T47D (cell line): Measurements from ENCODE around the gene PTMA.
A peak's percentile ranks its signal among the peaks of the same experiment; 100 is the strongest.
"Not testable (repeated sequence)": the region's sequence is repeated elsewhere in the genome, so short reads cannot be mapped to it uniquely, and the experiment has no call there.

Source experiments
- DNase-seq, 2 experiments: peaks; one replicate each; pipeline versions ENCODE4 v3.0.0 to v3.0.0-alpha.2; 2011 to 2012; ENCODE audit warnings: low read depth in 1 of 2, low spot score in 1 of 2
- JUND ChIP-seq: IDR thresholded peaks from 2 replicates; pipeline ENCODE4 v1.6.1; 2012; ENCODE audit warnings: low read depth
- in situ Hi-C: cut with HindIII; loops from 2 replicates; pipeline ENCODE4 v1.10.0; 2016; ENCODE audit warnings: low sequenced_read_pairs, low pct_unique_long_range_greater_than_20kb

Gene PTMA

DNA sequence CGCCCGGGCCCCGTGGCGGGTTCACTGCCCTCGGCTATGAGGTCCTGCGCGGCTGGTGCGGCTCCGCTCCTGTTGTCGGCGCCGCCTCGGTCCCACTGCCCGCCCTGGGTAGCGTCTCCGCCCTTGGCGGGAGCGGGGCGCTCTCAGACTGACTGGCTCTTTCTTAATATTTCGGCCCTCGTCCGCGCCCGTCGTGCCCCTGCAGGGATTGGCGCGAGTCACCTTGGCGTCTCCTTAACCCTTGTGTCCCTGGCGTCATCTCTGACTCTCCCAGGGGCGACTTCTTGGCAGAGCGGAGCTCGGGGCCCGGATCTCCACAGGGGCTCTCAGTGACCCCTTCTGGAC is 1.3 kb downstream of the PTMA start:
- DNase-seq, result peak in 1 of 2 experiments; percentile 44
- in situ Hi-C loops, result no loop called here
- TF ChIP-seq JUND, result no peak

DNA sequence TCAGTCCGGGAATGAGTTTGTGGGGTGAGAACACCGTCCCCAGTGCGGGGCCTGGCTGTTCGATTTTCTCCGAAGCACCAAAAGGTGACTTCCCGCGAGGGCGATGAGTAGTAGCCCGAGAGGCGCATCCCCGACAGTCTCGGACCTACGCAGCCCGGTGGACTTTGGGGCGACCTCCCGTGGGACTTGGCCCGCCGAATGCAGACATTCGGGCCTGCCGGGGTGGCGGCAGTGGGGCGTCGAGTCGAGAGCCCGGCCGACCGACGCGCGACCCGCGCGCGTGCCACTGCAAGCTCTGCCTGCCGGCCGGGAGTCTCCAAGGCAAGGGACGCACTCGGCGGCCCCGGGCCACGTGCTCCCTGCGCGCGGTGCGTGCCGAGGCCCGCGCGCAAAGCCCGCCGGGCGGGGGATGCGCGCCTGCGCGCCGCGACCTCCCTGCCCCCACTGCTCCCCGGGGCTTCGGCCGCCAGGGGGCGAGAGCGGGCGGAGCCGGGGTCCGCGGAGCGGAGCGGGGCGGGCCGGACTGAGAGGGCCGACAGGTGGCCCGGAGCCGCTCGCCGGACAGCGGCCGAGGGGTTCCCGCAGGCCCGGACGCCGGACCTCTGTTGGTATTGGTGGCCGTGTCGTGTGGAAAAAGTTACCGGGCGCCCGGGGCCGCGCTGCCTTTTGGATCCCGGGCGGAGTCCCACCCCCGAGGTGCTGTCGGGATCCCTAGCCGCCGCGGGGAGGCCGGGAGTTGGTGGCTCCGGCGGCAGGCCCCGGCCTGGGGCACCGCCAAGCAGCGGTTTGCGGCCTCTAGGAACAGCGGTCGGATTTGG is 1.9 kb downstream of the PTMA start:
- peak; percentile 69 to 88 for DNase-seq
- TF ChIP-seq JUND, result no peak
- in situ Hi-C loops, result no loop called here

DNA sequence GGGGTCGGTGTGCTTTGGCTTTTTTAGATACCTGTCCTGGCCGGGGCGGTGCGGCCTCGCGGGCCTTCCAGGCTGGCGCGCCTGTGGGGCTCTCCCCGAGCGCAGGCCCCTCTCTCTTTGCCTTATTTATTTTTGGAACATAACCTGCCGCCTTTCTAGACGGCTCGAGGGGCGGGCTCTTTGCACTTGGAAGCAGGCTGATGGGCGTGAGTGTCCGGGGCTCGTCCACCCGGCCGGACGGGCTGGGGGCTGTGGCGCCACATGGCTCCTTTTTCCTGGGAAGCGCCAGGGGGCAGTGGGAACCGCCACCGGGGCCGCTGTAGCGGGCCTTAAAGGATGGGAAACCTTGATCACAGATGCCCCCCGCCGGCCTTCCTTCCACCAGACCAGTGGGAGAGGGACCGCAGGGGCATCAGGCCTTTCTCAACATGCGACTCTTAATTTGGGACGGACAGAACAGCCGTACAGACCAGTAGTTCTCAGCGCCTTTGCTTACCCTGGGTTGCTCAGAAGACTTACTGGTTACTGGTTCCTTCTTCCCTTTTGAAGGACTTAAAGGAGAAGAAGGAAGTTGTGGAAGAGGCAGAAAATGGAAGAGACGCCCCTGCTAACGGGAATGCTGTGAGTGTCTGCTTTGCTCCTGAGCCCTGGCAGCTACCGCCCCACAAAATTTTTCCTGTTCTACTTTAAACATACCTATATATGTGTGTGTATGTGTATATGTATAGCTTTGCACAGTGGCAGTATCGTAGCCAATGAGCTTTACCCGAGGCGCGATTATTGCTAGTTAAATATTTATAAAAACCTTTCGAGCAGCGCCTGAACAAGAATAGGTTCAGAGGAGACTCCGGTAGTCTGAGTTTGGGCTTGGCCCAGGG is 2.7 kb downstream of the PTMA start:
- TF ChIP-seq JUND, result no peak
- DNase-seq, result peak in 1 of 2 experiments; percentile 51
- in situ Hi-C loops, result no loop called here

DNA sequence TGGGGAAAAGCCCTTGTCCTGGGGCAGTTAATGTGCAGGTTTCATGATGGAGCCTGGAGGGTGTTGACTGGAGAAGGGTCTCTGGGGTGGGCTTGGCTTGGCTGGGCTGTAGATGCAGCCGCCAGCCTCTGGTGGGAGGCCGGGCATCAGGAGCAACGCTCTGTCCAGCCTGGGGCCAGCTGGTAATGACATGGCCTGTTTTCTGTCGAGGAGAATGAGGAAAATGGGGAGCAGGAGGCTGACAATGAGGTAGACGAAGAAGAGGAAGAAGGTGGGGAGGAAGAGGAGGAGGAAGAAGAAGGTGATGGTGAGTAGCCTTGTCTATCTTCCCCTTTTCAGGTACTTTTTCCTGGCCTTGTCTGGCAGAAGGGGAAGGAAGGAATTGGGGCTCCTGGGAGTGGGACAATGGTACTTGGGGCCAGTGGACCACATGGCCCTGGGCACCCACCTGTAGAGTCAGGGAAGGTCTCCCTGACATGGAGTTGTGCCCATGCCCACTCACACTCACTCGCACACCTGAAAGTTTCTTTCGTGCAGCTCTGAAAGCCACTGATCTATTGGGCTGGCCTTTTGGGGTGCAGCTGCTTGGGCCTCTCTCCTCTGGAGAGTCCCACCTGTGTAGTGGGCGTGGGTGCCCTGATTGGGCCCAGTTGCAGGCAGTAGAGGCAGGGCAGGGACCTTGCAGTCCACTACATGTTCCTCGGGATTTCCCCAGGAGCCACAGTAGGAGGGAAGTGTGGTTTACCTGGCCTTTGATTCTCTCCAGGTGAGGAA is 3.5 kb downstream of the PTMA start:
- TF ChIP-seq JUND, result no peak
- in situ Hi-C loops, result no loop called here
- DNase-seq, result no peak

DNA sequence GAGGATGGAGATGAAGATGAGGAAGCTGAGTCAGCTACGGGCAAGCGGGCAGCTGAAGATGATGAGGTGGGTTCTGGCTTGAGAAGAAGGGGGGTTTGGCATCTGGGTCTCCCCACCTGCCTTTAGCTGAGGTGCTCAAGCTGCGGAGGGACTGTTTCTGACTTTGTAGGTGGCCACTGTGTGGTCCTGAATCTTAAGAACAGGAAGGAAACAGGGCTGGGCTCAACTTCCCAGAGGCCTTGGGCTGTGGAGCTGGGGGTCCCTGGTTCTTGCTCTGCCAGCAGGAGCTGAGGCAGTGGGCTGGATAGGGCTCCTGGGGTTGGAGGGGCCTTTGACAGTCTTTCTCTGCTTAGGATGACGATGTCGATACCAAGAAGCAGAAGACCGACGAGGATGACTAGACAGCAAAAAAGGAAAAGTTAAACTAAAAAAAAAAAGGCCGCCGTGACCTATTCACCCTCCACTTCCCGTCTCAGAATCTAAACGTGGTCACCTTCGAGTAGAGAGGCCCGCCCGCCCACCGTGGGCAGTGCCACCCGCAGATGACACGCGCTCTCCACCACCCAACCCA is 4.2 kb downstream of the PTMA start:
- in situ Hi-C loops, DNase-seq: not testable (repeated sequence)

DNA sequence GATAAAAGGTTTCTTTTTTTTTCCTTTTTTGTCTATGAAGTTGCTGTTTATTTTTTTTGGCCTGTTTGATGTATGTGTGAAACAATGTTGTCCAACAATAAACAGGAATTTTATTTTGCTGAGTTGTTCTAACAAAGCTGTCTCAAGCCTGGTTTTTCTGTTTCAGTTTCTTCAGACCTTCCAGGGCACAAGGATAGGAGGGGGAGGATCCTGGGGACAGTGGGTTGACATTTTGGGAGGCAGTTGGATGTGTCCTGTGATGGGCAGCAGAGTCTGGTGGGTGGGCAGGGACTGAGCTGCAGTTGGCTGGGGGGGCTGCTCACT is 5.0 kb downstream of the PTMA start:
- DNase-seq, in situ Hi-C loops: not testable (repeated sequence)

DNA sequence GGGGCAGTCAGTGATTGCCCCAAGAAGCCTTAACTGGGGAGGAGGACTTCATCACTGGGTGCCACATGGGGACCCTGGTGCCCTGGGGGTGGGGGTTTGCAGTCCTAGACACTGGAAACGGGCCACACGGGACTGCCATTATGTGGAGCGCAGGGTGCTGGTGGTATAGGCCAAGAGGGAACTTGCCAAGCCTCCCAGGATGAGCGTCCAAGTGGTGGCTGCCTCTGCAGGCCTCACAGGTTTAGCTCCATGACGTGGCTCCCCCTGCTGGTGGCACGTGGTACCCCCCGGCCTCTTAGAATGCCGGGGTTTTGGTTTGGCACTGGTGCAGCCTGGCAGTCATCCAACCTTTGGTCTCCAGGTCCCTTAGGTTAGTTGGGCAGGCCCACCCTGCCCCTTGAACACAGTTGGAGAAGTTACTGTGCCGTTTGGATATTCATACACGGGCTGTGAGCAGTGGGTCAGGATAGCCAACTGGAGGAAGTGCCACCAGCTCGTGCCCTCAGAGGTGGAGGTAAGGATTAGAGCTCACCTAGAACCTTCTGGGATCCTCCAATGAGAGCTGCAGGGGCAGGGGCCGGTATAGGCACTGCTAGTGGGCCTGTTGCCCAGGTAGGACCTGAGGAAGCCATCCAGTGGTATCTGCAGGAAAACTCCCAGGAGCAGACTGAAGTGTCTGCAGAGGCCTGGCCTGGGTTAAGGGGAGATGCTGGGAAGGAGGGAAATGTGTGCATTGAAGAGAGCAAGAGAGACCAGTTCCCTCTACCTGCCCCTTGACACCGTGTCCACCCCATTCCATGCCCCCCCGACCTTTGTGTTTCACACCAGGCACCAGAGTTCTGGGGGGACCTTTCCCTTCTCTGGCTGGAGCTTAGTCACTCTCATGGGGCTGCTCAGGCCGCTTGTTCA is 5.7 kb downstream of the PTMA start:
- TF ChIP-seq JUND, result no peak
- DNase-seq, result peak; percentile 67 to 90
- in situ Hi-C loops, result no loop called here

DNA sequence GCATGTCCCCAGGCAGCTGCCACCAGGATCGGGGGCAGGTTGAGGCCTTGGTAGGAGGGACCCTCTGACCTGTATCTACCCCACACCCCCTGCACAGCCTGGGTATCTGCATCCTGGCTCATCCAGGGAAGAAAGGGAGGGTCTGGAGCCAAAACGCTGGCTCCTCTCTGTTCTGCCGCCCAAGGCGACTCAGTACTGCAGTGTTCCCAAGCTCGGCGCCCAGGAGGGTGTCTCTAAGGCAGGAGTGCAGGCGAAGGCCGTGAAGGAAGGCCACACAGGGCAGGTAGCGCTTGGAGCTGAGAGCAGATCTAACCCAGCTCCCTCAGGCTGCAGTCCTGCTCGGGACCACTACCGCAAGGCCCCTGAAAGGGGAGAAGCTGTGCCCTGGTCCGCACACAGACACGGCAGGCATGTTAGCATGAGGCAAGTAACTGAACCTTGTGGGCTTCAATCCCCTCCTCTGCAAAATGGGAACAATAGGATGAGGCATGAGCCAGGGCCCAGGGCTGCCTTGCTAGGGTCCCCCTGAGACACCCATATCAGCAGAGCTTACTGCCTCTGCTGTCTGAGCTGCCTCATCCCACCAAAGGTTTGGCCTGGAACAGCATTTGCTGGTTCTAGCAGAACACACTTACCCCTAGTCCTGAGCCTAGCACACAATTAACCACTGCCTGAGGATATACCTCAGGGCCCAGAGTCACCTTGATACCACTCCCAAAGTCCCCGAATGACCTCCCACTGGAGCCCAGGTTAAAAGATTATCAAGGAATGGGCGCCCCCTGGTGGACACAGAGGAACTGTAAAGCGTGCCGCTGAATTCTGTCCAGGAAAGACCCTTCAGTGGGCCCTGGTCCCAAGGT is 6.5 kb downstream of the PTMA start:
- in situ Hi-C loops, result no loop called here
- no peak for TF ChIP-seq JUND

DNA sequence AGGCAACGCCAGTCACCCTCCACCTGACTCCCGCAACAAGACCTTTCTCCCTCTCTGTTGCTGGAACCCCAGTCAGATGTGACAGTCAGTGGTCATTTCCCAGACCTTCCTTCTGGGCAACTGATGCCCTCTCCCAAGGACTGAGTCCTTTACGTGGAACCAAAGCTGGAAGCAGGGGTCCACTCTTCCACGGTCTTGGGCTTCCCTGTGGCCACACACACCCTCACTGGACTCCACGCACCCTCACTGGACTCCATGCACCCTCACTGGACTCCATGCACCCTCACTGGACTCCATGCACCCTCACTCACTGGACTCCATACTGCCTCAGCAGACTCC is 7.1 kb downstream of the PTMA start:
- DNase-seq, result no peak
- in situ Hi-C loops, result no loop called here
- TF ChIP-seq JUND, result no peak

More for the DNA sequence above, 6.5 kb downstream of the PTMA start:
- DNase-seq, result peak in 1 of 2 experiments; percentile 54

DNA sequence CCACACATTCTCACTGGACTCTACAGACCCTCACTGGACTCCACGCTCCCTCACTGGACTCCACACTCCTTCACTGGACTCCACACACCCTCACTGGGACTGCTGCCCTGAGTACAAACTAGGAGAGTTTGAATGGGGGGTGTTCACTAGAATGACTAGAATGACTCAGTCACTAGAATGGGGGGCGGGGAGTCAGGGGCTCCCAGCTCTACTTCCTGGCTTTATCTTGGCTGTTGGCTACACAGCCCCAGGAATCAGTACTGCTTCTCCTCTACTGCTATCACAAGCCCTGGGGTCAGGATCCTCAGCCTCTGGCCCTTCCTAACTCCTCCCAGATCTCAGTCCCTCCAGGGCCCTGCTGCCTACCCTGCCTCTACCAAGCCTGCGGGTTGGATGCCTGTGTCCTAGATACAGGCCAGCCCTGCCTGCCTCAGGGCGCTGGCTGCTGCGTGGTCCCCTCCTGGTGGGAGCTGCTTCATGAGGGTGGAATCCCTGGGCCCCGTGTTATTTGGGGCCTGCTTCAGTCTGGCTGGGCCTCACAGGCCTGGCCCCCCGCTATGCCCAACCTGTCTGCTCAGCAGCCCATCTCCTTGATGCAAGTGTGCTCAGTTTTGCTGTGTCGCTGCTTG is 7.8 kb downstream of the PTMA start:
- in situ Hi-C loops, result no loop called here
- no peak for DNase-seq
- TF ChIP-seq JUND, result no peak
